Endothelial cell of umbilical vein (primary cell): ENCODE data around the gene IP6K2. TPM values are rescaled to one million over a fixed set of nuclear protein-coding genes. Genes with fewer than 3 reads are reported as not detected.
"Not testable (repeated sequence)": the region's sequence is repeated elsewhere in the genome, so short reads cannot be mapped to it uniquely, and the experiment has no call there.

Experiments used
- BruUV-seq: library from RNA; stranded (reverse); fragments of 400-500 nt; replicated peaks from 2 replicates; lab custom pipeline; 2021; lab: Mats Ljungman, UMichigan
- CTCF ChIA-PET: fragments of 300-600, 350-600 bp; sonication (Branson Sonifier 250); formaldehyde crosslinking; loops from one replicate; lab custom pipeline; 2021; ENCODE audit warnings: antibody characterized with exemption, inconsistent platforms; lab: Charles Lee
- POLR2A ChIA-PET: fragments of 300-600, 350-600 bp; sonication (Branson Sonifier 250); formaldehyde crosslinking; loops from one replicate; lab custom pipeline; 2021; ENCODE audit warnings: antibody characterized with exemption, inconsistent platforms; lab: Charles Lee
- DNase-seq: peaks from one replicate; pipeline ENCODE4 v3.0.0-alpha.2; 2011; ENCODE audit warnings: low read depth, low spot score
- FAIRE-seq: peaks from 2 replicates; lab custom pipeline; 2011; peaks lifted over from hg19 to GRCh38; lab: Jason Lieb, UNC
- H2AFZ ChIP-seq: 2 replicates; pipeline ENCODE4 v1.6.0; 2012; ENCODE audit warnings: low read depth, low read length, control low read depth, inconsistent platforms
- H3K27ac ChIP-seq: 2 replicates; pipeline ENCODE4 v1.5.1; 2011; ENCODE audit warnings: low read depth, mild to moderate bottlenecking, control low read depth, low read length, moderate library complexity; ENCODE audit not compliant: insufficient read depth
- H3K27me3 ChIP-seq, 2 experiments: 2 replicates each; pipeline versions ENCODE4 v1.6.0 to v1.6.1; 2011; ENCODE audit warnings: low read length in 2 of 2, mixed read lengths in 1 of 2; ENCODE audit not compliant: control insufficient read depth in 2 of 2, insufficient read depth in 2 of 2
- H3K36me3 ChIP-seq, 2 experiments: 2 replicates in 1 of 2; 3 replicates in 1 of 2; pipeline ENCODE4 v1.5.1; 2011; ENCODE audit warnings: low read length in 2 of 2, mild to moderate bottlenecking in 1 of 2, moderate library complexity in 1 of 2; ENCODE audit not compliant: control insufficient read depth in 2 of 2, insufficient read depth in 2 of 2; ENCODE audit errors: extremely low read depth in 1 of 2
- H3K4me1 ChIP-seq: 3 replicates; pipeline ENCODE4 v1.5.1; 2011; ENCODE audit warnings: mild to moderate bottlenecking, low read length; ENCODE audit not compliant: control insufficient read depth, insufficient read depth; ENCODE audit errors: extremely low read depth
- H3K4me2 ChIP-seq: 2 replicates; pipeline ENCODE4 v1.6.1; 2011; ENCODE audit warnings: low read length, control low read depth, mixed read lengths; ENCODE audit not compliant: insufficient read depth
- H3K4me3 ChIP-seq, 3 experiments: fragments of 200-600 bp in 1 of 3; sonication (generic), shearing (Covaris generic) in 1 of 3; replicated peaks in 1 of 3; 2 replicates each; pipeline ENCODE4 v1.5.1; 2011 to 2016; ENCODE audit warnings: control low read depth in 3 of 3, low read length in 3 of 3, mild to moderate bottlenecking in 2 of 3, inconsistent platforms in 1 of 3, low read depth in 1 of 3, moderate library complexity in 1 of 3; ENCODE audit not compliant: insufficient read depth in 1 of 3
- H3K79me2 ChIP-seq: 2 replicates; pipeline ENCODE4 v1.6.0; 2012; ENCODE audit warnings: low read length, inconsistent platforms; ENCODE audit not compliant: control insufficient read depth, insufficient read depth
- H3K9ac ChIP-seq: replicated peaks from 2 replicates; pipeline ENCODE3; 2011; ENCODE audit warnings: low read length, control low read depth; ENCODE audit not compliant: insufficient read depth; ENCODE audit errors: extremely low read depth
- H3K9me1 ChIP-seq: replicated peaks from 3 replicates; pipeline ENCODE4 v1.6.0; 2011; ENCODE audit warnings: mild to moderate bottlenecking, low read length; ENCODE audit not compliant: control insufficient read depth, insufficient read depth; ENCODE audit errors: extremely low read depth
- H3K9me3 ChIP-seq: replicated peaks from 2 replicates; pipeline ENCODE4 v1.5.1; 2012; ENCODE audit warnings: low read length, inconsistent platforms; ENCODE audit not compliant: control insufficient read depth, insufficient read depth
- H4K20me1 ChIP-seq: replicated peaks from 2 replicates; pipeline ENCODE3; 2011; ENCODE audit warnings: mild to moderate bottlenecking, low read length; ENCODE audit not compliant: control insufficient read depth, insufficient read depth; ENCODE audit errors: extremely low read depth
- EZH2 ChIP-seq: IDR thresholded peaks from 2 replicates; pipeline ENCODE4 v1.6.1; 2012; ENCODE audit warnings: borderline replicate concordance, low read depth, mild to moderate bottlenecking, moderate library complexity, low read length, inconsistent platforms; ENCODE audit not compliant: severe bottlenecking
- FOS ChIP-seq: IDR thresholded peaks from 2 replicates; pipeline ENCODE4 v1.6.1; 2011; ENCODE audit warnings: mild to moderate bottlenecking, low read length, moderate library complexity, borderline replicate concordance; ENCODE audit not compliant: insufficient read depth
- GATA2 ChIP-seq: IDR thresholded peaks from 2 replicates; pipeline ENCODE4 v1.7.0; 2011; ENCODE audit warnings: low read depth, mild to moderate bottlenecking, moderate library complexity, mixed read lengths, low read length; ENCODE audit not compliant: insufficient read length, insufficient read depth
- JUN ChIP-seq: IDR thresholded peaks from 2 replicates; pipeline ENCODE4 v1.6.1; 2011; ENCODE audit warnings: borderline replicate concordance, low read depth; ENCODE audit not compliant: insufficient read length, insufficient read depth
- MYC ChIP-seq: IDR thresholded peaks from one replicate; pipeline ENCODE4 v1.6.1; 2011; ENCODE audit warnings: mild to moderate bottlenecking, low read depth, low read length
- POLR2A ChIP-seq: IDR thresholded peaks from 2 replicates; pipeline ENCODE4 v1.6.1; 2012; ENCODE audit warnings: low read depth, mild to moderate bottlenecking, control low read depth, low read length
- POLR2AphosphoS5 ChIP-seq: IDR thresholded peaks from 2 replicates; pipeline ENCODE4 v1.6.1; 2012; ENCODE audit warnings: low read depth, mild to moderate bottlenecking, control low read depth, low read length, moderate library complexity; ENCODE audit not compliant: insufficient read depth
- dilution Hi-C: fragments of 300-500 bp; cut with MboI; formaldehyde crosslinking; loops from one replicate; pipeline ENCODE4 v1.15.0; 2019; ENCODE audit warnings: low sequenced_read_pairs; ENCODE audit not compliant: extremely low pct_ligation_motif_present
- intact Hi-C: fragments of 100-400 bp; cut with micrococcal nuclease; formaldehyde crosslinking; loops from one replicate; pipeline ENCODE4 v1.10.0; 2022
- polyA plus RNA-seq, 4 experiments: library from polyadenylated mRNA; depleted of rRNA in 3 of 4; stranded (reverse) in 3 of 4; unstranded in 1 of 4; fragments of >200 nt; gene quantifications; 2 replicates each; pipeline versions ENCODE4 v1.2.1 to v1.2.3, GENCODE V29; 2011 to 2012; ENCODE audit warnings: missing spikeins in 1 of 4
- total RNA-seq: library from RNA; stranded (reverse); gene quantifications from 2 replicates; pipeline ENCODE4 v1.2.3, GENCODE V29; 2021
- TF ChIP-seq, protein P1 (sequence below), 2 donors: IDR thresholded peaks; 1 replicate in 1 of 2; 2 replicates in 1 of 2; pipeline ENCODE4 v1.5.1; 2011; ENCODE audit warnings: low read length in 2 of 2, mild to moderate bottlenecking in 2 of 2, moderate library complexity in 2 of 2, control low read depth in 1 of 2, inconsistent platforms in 1 of 2, low read depth in 1 of 2; ENCODE audit not compliant: insufficient read depth in 1 of 2; ENCODE audit errors: extremely low read depth in 1 of 2
- TF ChIP-seq, protein P2 (sequence below): IDR thresholded peaks from 2 replicates; pipeline ENCODE4 v1.6.1; 2011; ENCODE audit not compliant: insufficient read depth, insufficient read length

Gene IP6K2
- total and polyA plus RNA-seq, 2 donors (not counting 3 experiments of a cell fraction or from before 2014, with no cell fraction given), result 81.8 to 143 TPM

DNA sequence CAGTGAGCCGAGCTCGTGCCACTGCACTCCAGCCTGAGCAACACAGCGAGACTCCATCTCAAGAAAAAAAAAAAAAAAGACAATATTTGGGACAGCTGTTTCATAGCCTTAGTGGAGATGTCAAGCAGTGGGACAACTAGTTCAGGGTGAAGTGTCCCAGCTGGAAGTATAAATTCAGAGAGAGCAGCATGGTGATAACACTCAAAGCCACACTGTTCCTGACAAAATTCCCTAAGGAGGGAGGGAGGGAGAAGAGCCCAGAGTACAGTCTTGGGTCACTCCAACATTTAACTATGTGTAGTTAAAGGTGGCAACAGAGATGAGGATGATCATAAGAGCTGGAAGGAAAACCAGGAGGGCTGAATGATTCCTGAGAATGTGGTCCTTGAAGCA, 21.1 kb upstream of the IP6K2 start:
- CTCF ChIA-PET, result interaction anchor here (0.8 to 2.3 kb wide), 4 partner anchors 10 to 217 kb away, joined by 3 to 15 read pairs (median 4); no protein-coding TSS in a partner anchor
- POLR2A ChIA-PET, result no interaction called here
- BruUV-seq, result no TSS peak

GRCh38 chr3:48735075-48735767, 18.2 kb upstream of the IP6K2 start:
- H4K20me1 ChIP-seq, H3K36me3 ChIP-seq, H3K27me3 ChIP-seq, H3K4me2 ChIP-seq, intact Hi-C loops, DNase-seq, H3K4me1 ChIP-seq, H3K9me1 ChIP-seq, dilution Hi-C loops, H2AFZ ChIP-seq, BruUV-seq, H3K9ac ChIP-seq, H3K9me3 ChIP-seq, H3K4me3 ChIP-seq, H3K79me2 ChIP-seq, H3K27ac ChIP-seq, FAIRE-seq: not testable (repeated sequence)
- CTCF ChIA-PET, result interaction anchor here (1.2 kb wide), 1 partner anchor 217 kb away, joined by 3 read pairs; no protein-coding TSS in a partner anchor
- POLR2A ChIA-PET, result interaction anchor here (1.0 kb wide), 1 partner anchor 18 kb away, joined by 4 read pairs; the partner anchor contains the start of gene IP6K2

More for the DNA sequence above, 21.1 kb upstream of the IP6K2 start:
- dilution Hi-C loops, result no loop called here
- H3K4me2 ChIP-seq, result no peak overlapping the region
- no peaks in the 10 kb centered on the region for H3K9me1 ChIP-seq
- H3K27ac ChIP-seq, result no peak overlapping the region
- H3K4me3 ChIP-seq, result no peak overlapping the region
- no peaks in the 10 kb centered on the region for H3K36me3 ChIP-seq
- H3K27me3 ChIP-seq, result no peaks in the 10 kb centered on the region
- no peak overlapping the region for H2AFZ ChIP-seq
- intact Hi-C loops, result no loop called here
- no peaks in the 10 kb centered on the region for H3K79me2 ChIP-seq
- no peak for FAIRE-seq
- H4K20me1 ChIP-seq, result no peaks in the 10 kb centered on the region
- DNase-seq, result no peak
- no peaks in the 10 kb centered on the region for H3K9me3 ChIP-seq
- TF ChIP-seq POLR2A (no peak), FOS (no peak), POLR2AphosphoS5 (no peak), GATA2 (no peak), EZH2 (no peak), JUN (no peak), MYC (no peak)
- TF ChIP-seq, protein P1, sequence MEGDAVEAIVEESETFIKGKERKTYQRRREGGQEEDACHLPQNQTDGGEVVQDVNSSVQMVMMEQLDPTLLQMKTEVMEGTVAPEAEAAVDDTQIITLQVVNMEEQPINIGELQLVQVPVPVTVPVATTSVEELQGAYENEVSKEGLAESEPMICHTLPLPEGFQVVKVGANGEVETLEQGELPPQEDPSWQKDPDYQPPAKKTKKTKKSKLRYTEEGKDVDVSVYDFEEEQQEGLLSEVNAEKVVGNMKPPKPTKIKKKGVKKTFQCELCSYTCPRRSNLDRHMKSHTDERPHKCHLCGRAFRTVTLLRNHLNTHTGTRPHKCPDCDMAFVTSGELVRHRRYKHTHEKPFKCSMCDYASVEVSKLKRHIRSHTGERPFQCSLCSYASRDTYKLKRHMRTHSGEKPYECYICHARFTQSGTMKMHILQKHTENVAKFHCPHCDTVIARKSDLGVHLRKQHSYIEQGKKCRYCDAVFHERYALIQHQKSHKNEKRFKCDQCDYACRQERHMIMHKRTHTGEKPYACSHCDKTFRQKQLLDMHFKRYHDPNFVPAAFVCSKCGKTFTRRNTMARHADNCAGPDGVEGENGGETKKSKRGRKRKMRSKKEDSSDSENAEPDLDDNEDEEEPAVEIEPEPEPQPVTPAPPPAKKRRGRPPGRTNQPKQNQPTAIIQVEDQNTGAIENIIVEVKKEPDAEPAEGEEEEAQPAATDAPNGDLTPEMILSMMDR (IDR thresholded peaks at IDR 0.05; ENCODE audit: extremely low read depth in 1 of 2, insufficient read depth in 1 of 2, low read depth in 1 of 2, low read length in 2 of 2), result no peak
- TF ChIP-seq, protein P2, sequence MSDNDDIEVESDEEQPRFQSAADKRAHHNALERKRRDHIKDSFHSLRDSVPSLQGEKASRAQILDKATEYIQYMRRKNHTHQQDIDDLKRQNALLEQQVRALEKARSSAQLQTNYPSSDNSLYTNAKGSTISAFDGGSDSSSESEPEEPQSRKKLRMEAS, result no peak
- peaks cover 3% of the 10 kb centered on the region for H3K4me1 ChIP-seq
- no peak overlapping the region for H3K9ac ChIP-seq
